Astrocyte of the cerebellum (primary cell): Measurements from ENCODE around the gene NXPH1.

Experiments
- DNase-seq: peaks from one replicate; pipeline ENCODE4 v3.0.0-alpha.2; 2011; ENCODE audit warnings: low read depth
- H3K4me3 ChIP-seq: 2 replicates; pipeline ENCODE4 v1.5.1; 2011; ENCODE audit warnings: mild to moderate bottlenecking, low read depth, low read length, moderate library complexity
- in situ Hi-C: cut with HindIII; loops from 2 replicates; pipeline ENCODE4 v1.10.0; 2017; ENCODE audit warnings: low sequenced_read_pairs
- TF ChIP-seq, protein P1 (sequence below): IDR thresholded peaks from 2 replicates; pipeline ENCODE4 v1.5.1; 2012; ENCODE audit warnings: low read length, low read depth, moderate library complexity, mild to moderate bottlenecking; ENCODE audit errors: missing control alignments

Gene NXPH1

DNA sequence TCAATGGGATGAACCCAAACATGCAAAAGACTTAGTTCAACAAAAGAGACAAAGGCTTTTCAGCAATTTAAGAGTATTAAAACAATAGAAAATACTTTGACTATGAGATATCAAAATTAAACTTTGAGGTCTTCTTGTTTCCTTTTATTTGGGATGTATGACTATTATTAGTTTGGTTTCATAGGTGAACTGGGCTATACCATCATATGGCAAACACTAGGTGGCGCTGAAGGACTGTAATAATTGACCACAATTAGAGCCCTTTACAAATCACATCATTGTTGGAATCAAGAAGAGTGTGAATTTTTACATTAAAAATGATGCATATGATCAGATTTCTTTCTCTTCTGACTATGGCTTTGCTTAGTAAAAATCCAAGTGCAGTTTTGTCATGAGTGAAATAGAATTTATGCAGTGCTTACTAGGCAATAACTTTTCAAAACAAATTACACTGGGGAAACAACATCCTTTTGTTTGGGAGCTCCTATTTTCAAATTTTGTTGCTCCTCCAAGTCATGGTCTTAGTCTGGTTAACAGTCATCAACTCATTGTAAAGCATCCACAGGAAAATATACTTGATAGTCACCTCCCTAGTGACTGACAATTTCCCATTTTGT, 14.7 kb upstream of the NXPH1 start:
- TF ChIP-seq, protein P1, sequence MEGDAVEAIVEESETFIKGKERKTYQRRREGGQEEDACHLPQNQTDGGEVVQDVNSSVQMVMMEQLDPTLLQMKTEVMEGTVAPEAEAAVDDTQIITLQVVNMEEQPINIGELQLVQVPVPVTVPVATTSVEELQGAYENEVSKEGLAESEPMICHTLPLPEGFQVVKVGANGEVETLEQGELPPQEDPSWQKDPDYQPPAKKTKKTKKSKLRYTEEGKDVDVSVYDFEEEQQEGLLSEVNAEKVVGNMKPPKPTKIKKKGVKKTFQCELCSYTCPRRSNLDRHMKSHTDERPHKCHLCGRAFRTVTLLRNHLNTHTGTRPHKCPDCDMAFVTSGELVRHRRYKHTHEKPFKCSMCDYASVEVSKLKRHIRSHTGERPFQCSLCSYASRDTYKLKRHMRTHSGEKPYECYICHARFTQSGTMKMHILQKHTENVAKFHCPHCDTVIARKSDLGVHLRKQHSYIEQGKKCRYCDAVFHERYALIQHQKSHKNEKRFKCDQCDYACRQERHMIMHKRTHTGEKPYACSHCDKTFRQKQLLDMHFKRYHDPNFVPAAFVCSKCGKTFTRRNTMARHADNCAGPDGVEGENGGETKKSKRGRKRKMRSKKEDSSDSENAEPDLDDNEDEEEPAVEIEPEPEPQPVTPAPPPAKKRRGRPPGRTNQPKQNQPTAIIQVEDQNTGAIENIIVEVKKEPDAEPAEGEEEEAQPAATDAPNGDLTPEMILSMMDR: peak; percentile 63
- in situ Hi-C loops: no loop called here
- no peak overlapping the region for H3K4me3 ChIP-seq
- DNase-seq: peak; percentile 68

DNA sequence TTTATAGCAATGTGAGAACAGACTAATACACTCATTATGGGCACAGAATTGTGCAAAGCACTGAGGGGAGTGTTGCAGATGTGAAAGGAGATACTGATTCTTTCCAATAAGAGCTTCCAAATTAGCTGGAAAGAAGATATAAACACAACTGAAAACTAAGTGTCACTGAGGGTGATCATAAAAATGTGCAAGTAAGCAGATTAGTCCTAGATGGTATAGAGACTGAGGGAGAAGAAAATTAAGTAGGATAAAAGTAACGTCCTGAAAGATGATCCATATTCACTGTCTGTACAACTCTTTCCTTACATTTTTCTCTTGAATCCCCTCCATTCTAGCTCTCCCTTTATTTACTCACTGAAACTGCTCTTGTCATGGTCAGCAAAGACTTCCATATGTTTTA, 11.2 kb upstream of the NXPH1 start:
- no peak for DNase-seq
- in situ Hi-C loops: no loop called here

DNA sequence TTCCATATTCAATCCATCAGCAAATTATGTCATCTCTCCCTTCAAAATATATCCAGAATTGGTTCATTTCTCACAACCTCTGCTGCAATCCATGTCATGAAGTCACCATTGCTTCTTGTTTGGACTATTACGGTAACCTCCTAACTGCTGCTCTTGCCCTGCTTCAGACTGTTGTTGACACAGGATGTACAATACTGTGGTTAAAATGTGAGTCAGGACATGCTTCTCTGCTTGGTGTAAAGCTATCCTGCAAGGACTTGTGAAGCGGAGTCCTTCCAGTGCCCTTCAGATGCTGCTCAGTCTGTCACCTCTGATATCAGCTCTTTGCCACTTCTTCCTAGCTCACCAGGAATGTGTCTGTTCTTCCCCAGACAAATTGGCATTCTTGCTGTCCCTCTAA, 10.4 kb upstream of the NXPH1 start:
- in situ Hi-C loops: no loop called here
- no peak overlapping the region for H3K4me3 ChIP-seq
- DNase-seq: no peak
- TF ChIP-seq, protein P1: no peak

More for the DNA sequence above, 11.2 kb upstream of the NXPH1 start:
- TF ChIP-seq, protein P1: no peak
- no peak overlapping the region for H3K4me3 ChIP-seq

DNA sequence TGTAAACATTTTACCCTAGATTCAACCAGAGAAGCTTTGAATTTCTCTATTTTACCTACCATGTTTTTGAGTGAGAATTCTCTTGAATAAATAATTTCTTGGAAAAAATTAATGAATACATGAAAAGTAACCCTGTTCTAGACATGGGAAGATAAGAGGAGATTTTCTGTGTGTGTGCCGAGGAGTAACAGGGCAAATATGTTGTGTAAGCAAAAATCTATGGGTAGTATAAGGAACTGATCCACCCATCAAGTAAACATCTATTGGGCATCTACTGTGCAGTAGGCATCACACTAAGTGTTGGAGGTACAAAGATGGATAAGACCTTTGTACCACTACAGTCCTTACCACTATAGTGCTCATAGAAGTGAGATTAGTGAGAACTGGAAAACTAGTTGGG, 8.2 kb upstream of the NXPH1 start:
- in situ Hi-C loops: no loop called here
- no peak for DNase-seq
- TF ChIP-seq, protein P1: no peak
- H3K4me3 ChIP-seq: no peak overlapping the region

- DNase-seq: no peak
- in situ Hi-C loops: no loop called here
- TF ChIP-seq, protein P1: no peak
- no peak overlapping the region for H3K4me3 ChIP-seq
Observed at GRCh38 chr7:8430643-8431042, 2.8 kb upstream of the NXPH1 start.

DNA sequence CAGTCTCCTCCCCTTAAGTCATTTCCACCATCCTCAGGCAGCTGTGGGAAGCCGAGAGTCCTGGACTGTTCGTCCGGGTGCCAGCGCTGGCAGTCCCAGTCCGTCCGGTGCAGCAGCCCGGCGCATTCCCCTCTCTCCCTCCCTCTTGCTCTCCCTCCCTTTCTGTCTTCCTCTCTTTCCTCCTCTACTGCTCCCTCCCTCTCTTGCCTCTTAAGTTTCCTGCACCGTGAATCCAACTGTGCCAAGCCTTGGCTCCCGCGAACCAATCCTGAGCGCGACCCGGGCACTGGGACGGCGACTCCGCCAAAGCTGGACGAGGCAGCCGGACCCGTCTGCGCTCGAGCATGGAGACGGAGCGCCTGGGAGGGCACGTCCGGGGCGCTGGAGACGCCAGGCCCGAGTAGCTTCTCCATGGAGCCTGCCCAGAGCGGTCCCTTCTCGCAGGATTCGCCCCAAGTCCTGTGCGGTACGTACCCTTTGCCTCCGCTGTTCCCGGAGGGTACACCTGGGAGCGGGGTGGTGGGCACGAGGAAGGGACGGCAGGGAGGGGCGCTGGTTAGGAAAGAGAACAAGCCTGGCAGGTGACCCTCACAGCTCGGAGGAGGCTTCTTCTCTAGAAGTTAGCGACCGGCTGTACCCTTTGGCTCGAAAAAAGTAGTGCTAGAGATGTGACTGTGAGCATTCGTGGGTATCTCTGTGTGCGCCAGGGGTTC, 1.0 kb downstream of the NXPH1 start:
- DNase-seq: no peak
- no peak overlapping the region for H3K4me3 ChIP-seq
- TF ChIP-seq, protein P1: no peak
- in situ Hi-C loops: no loop called here
